ENCODE measurements around the gene CLDN16.

Gene CLDN16

GRCh38 chr3:190414297-190414696 lies 26.3 kb downstream of the CLDN16 start:
- TF ChIP-seq REST (IDR thresholded peaks at IDR 0.05; ENCODE audit: insufficient read depth in 1 of 2, low read depth in 2 of 2, low read length in 2 of 2) = no peak
- TF ChIP-seq POLR2AphosphoS5 (IDR thresholded peaks at IDR 0.05; ENCODE audit: low read depth, low read length) = no peak
- no peak for TF ChIP-seq FOXP2 (optimal IDR thresholded peaks at IDR 0.05; ENCODE audit: borderline replicate concordance, extremely low read depth, extremely low read length, insufficient read depth)
- no peak for TF ChIP-seq SIN3A (IDR thresholded peaks at IDR 0.05; ENCODE audit: borderline replicate concordance, insufficient read depth, low read length)
- no peak for TF ChIP-seq TAF1 (IDR thresholded peaks at IDR 0.05; ENCODE audit: borderline replicate concordance, insufficient read depth, low read length)

- TF ChIP-seq SIN3A (IDR thresholded peaks at IDR 0.05; ENCODE audit: borderline replicate concordance, insufficient read depth, low read length) = no peak
- TF ChIP-seq TAF1 (IDR thresholded peaks at IDR 0.05; ENCODE audit: borderline replicate concordance, insufficient read depth, low read length) = no peak
Measured at GRCh38 chr3:190424108-190424477, 36.1 kb downstream of the CLDN16 start.

- no peak for TF ChIP-seq POLR2AphosphoS5 (IDR thresholded peaks at IDR 0.05; ENCODE audit: low read depth, low read length)
Measured at GRCh38 chr3:190424478-190425439, 36.8 kb downstream of the CLDN16 start.

GRCh38 chr3:190425833-190426232 lies 37.9 kb downstream of the CLDN16 start:
- TF ChIP-seq FOXP2 (optimal IDR thresholded peaks at IDR 0.05; ENCODE audit: borderline replicate concordance, extremely low read depth, extremely low read length, insufficient read depth) = no peak
- TF ChIP-seq TAF1 (IDR thresholded peaks at IDR 0.05; ENCODE audit: borderline replicate concordance, insufficient read depth, low read length) = no peak
- TF ChIP-seq SIN3A (IDR thresholded peaks at IDR 0.05; ENCODE audit: borderline replicate concordance, insufficient read depth, low read length) = no peak
- no peak for TF ChIP-seq REST (IDR thresholded peaks at IDR 0.05; ENCODE audit: insufficient read depth in 1 of 2, low read depth in 2 of 2, low read length in 2 of 2)
- no peak for TF ChIP-seq POLR2AphosphoS5 (IDR thresholded peaks at IDR 0.05; ENCODE audit: low read depth, low read length)

GRCh38 chr3:190426806-190427507 lies 39.0 kb downstream of the CLDN16 start:
- TF ChIP-seq SIN3A (IDR thresholded peaks at IDR 0.05; ENCODE audit: borderline replicate concordance, insufficient read depth, low read length) = no peak
- TF ChIP-seq FOXP2 (optimal IDR thresholded peaks at IDR 0.05; ENCODE audit: borderline replicate concordance, extremely low read depth, extremely low read length, insufficient read depth) = no peak
- TF ChIP-seq REST (IDR thresholded peaks at IDR 0.05; ENCODE audit: insufficient read depth in 1 of 2, low read depth in 2 of 2, low read length in 2 of 2) = no peak
- no peak for TF ChIP-seq TAF1 (IDR thresholded peaks at IDR 0.05; ENCODE audit: borderline replicate concordance, insufficient read depth, low read length)
- TF ChIP-seq POLR2AphosphoS5 (IDR thresholded peaks at IDR 0.05; ENCODE audit: low read depth, low read length) = no peak

GRCh38 chr3:190429681-190430080 lies 41.7 kb downstream of the CLDN16 start:
- TF ChIP-seq SIN3A (IDR thresholded peaks at IDR 0.05; ENCODE audit: borderline replicate concordance, insufficient read depth, low read length) (no peak), REST (IDR thresholded peaks at IDR 0.05; ENCODE audit: insufficient read depth in 1 of 2, low read depth in 2 of 2, low read length in 2 of 2) (no peak), FOXP2 (optimal IDR thresholded peaks at IDR 0.05; ENCODE audit: borderline replicate concordance, extremely low read depth, extremely low read length, insufficient read depth) (no peak), POLR2AphosphoS5 (IDR thresholded peaks at IDR 0.05; ENCODE audit: low read depth, low read length) (no peak), TAF1 (IDR thresholded peaks at IDR 0.05; ENCODE audit: borderline replicate concordance, insufficient read depth, low read length) (no peak)

Data from PFSK-1 (cell line).